Erythroblast (primary cell): ENCODE data around the gene LARGE1.

Experiments
- DNase-seq, 2 experiments: peaks; one replicate each; lab custom pipeline; 2025; lab: John Stamatoyannopoulos, UW
- GATA1 ChIP-seq: IDR thresholded peaks from 2 replicates; pipeline ENCODE4 v1.6.1; 2011; ENCODE audit warnings: low read depth, mild to moderate bottlenecking, control low read depth, low read length, moderate library complexity
- POLR2A ChIP-seq: IDR thresholded peaks from 2 replicates; pipeline ENCODE4 v1.6.1; 2011; ENCODE audit warnings: mild to moderate bottlenecking, low read length

Gene LARGE1

GRCh38 chr22:33903012-33903411, 17.3 kb downstream of the LARGE1 start:
- DNase-seq: no peak
- no peak for TF ChIP-seq GATA1
- no peak for TF ChIP-seq POLR2A

GRCh38 chr22:33902073-33902472, 18.2 kb downstream of the LARGE1 start:
- TF ChIP-seq POLR2A (no peak), GATA1 (no peak)
- DNase-seq: no peak

GRCh38 chr22:33898121-33898520, 22.2 kb downstream of the LARGE1 start:
- no peak for DNase-seq
- TF ChIP-seq POLR2A (no peak), GATA1 (no peak)

GRCh38 chr22:33897448-33897835, 22.8 kb downstream of the LARGE1 start:
- TF ChIP-seq POLR2A (no peak), GATA1 (no peak)
- DNase-seq: no peak

- TF ChIP-seq POLR2A: no peak
- no peak for TF ChIP-seq GATA1
These were observed 23.5 kb downstream of the LARGE1 start for GRCh38 chr22:33896575-33897447.

GRCh38 chr22:33896154-33896553, 24.1 kb downstream of the LARGE1 start:
- no peak for DNase-seq
- TF ChIP-seq POLR2A (no peak), GATA1 (no peak)

More at GRCh38 chr22:33896575-33897447, 23.5 kb downstream of the LARGE1 start:
- DNase-seq: no peak

- DNase-seq: no peak
- TF ChIP-seq GATA1 (no peak), POLR2A (no peak)
These were observed 24.8 kb downstream of the LARGE1 start for GRCh38 chr22:33895444-33895843.

GRCh38 chr22:33894515-33894914, 25.8 kb downstream of the LARGE1 start:
- no peak for DNase-seq
- TF ChIP-seq GATA1 (no peak), POLR2A (no peak)

- DNase-seq: no peak
- TF ChIP-seq GATA1 (no peak), POLR2A (no peak)
These were observed 26.2 kb downstream of the LARGE1 start for GRCh38 chr22:33894036-33894435.

GRCh38 chr22:33893512-33893911, 26.8 kb downstream of the LARGE1 start:
- TF ChIP-seq POLR2A: no peak
- no peak for TF ChIP-seq GATA1
- DNase-seq: no peak

GRCh38 chr22:33891992-33892391, 28.3 kb downstream of the LARGE1 start:
- TF ChIP-seq POLR2A (no peak), GATA1 (no peak)
- DNase-seq: no peak

- no peak for DNase-seq
- TF ChIP-seq POLR2A (no peak), GATA1 (no peak)
These were observed 28.8 kb downstream of the LARGE1 start for GRCh38 chr22:33891455-33891854.

- no peak for DNase-seq
- TF ChIP-seq GATA1: no peak
- no peak for TF ChIP-seq POLR2A
These were observed 30.5 kb downstream of the LARGE1 start for GRCh38 chr22:33889748-33890147.

GRCh38 chr22:33888821-33889220, 31.5 kb downstream of the LARGE1 start:
- TF ChIP-seq POLR2A (no peak), GATA1 (no peak)
- DNase-seq: no peak

GRCh38 chr22:33887173-33887572, 33.1 kb downstream of the LARGE1 start:
- no peak for TF ChIP-seq GATA1
- no peak for TF ChIP-seq POLR2A

More at GRCh38 chr22:33887173-33887572, 33.1 kb downstream of the LARGE1 start:
- no peak for DNase-seq
